ENCODE results near the gene CCSER2. TPM values are rescaled to one million over a fixed set of nuclear protein-coding genes. Genes with fewer than 3 reads are reported as not detected.

CCSER2 gene
- polyA plus RNA-seq, 3 donors = 30.9 to 34.3 (median 31.6) TPM

DNA sequence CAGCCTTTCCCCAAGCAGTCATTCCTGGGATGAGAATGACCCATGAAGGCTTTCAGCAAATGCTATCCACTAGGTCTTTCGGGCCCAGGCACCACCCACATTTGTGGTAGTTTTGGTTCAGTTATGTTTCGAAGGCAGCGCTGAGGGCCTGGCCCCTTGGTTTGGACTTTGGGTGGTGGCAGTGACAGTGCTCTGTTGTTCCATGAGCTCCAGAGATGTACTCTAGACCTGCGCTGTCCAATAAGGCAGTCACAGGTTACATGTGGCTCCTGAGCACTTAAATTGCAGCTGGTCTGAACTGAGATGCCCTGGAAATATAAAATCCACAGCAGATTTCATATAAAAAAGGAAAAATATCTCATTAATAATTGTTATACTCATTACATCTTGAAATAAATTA, 209.6 kb downstream of the CCSER2 start:
- no peak for DNase-seq (ENCODE audit: low read depth in 3 of 3, low spot score in 2 of 3)

DNA sequence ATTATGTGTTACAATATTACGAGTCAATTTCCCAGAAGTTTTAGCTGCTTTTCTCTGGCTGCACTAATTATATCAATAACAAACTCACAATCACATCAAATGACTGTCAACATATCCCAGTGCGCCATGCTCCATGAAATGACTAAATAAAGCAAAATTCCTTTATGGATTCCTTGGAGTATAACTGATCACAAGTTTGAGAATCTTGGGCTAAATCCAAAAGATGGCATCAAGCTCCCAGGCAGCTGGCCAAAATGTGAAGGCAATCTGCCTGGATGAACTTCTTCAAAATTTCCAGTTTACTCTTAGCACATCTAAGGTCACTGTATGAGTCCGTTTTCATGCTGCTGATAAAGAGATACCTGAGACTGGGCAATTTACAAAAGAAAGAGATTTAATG, 210.8 kb downstream of the CCSER2 start:
- no peak for DNase-seq (ENCODE audit: low read depth in 3 of 3, low spot score in 2 of 3)

GRCh38 chr10:84540022-84540616, 211.7 kb downstream of the CCSER2 start:
- no peak for DNase-seq (ENCODE audit: low read depth in 3 of 3, low spot score in 2 of 3)

DNA sequence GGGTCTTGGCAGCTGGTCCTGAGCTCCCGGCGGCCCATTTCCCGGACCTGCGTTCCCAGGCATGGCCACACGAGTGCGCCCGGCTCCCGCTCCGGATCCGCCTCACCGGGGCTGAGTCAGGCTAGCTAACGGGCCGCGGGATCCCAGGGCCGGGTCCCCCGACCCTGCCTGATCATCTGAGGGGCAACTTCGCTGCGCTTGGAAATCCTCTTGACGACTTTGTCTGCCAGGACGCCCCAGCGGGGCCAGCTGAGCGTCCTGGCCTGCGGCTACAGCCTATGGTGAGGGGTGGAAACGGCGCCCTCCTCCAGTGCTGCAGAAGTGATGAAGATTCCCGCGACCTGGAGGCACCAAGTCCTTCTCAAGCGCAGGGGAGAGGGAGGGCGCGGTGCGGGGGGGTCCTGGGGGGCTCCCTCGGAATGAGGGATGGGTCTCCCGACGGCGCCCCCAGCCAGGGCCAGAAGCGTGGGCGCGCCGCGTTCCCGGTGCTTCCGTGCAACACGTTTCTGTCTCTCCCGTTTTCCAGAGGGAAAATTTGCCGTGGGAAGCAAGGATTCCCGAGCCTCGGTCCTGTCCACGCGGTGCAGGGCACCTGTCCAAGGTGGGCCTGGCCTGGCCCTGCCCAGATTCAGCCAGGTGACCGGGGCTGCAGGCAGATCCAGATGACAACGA, 212.4 kb downstream of the CCSER2 start:
- no peak for DNase-seq (ENCODE audit: low read depth in 3 of 3, low spot score in 2 of 3)

DNA sequence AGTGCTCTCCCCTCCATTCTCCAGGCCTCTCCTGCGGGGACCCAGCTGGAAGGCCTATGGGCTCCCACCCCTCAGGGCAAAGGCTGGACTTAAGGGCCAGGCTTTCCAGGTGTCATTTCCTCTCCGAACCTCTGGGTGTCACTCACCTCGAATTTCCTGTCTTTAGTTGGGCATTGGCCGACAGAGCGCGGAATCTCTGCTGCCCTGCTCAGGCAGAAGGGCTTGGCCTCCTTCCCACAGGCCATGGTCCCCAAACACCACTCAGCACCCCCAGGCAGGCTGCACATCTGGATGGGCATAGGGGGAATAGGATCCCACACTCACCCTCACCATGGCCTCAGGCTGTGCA, 212.9 kb downstream of the CCSER2 start:
- DNase-seq (ENCODE audit: low read depth in 3 of 3, low spot score in 2 of 3) = no peak

- DNase-seq (ENCODE audit: low read depth in 3 of 3, low spot score in 2 of 3) = no peak
These were observed 214.4 kb downstream of the CCSER2 start for GRCh38 chr10:84542522-84543490.

- no peak for DNase-seq (ENCODE audit: low read depth in 3 of 3, low spot score in 2 of 3)
These were observed 215.6 kb downstream of the CCSER2 start for GRCh38 chr10:84543948-84544347.

GRCh38 chr10:84545651-84546050, 217.3 kb downstream of the CCSER2 start:
- DNase-seq (ENCODE audit: low read depth in 3 of 3, low spot score in 2 of 3) = no peak

DNA sequence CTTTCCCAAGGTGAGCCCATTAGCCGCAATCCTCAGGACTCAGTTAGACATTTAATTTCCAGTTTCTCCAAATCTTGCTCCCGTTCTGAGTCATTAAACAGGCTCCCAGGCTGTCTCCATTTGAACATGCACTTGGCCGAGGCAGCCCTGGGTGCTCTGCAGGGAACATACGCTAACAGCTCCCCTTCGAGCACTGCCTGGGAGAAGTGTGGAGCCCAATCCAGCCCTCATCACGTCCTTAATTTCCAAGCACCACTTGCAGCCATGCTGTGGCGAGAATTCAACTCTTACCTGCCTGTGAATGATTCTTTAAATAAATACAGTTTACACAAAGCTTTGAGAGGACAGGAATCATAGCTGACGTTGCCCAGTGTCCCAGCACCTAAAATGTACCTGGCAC, 218.2 kb downstream of the CCSER2 start:
- DNase-seq (ENCODE audit: low read depth in 3 of 3, low spot score in 2 of 3) = no peak

DNA sequence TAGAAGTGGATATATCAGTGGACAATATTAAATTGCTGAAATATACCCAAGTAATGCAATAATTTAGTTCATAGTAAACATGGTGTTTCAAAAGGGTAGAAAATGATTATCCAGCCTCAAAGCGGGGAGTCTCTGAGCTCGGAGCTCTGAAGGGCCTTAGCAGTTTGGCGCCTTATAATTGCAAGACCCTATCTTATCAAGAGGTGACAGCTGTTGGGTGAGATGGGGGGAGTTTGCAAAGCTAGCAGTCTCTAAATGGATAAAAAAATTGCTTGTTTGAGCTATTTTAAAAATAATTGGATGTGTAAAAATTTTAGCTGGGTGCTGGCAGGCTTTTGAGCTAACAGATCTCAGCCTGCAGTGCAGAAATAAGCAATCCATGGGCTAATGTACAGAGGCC, 219.2 kb downstream of the CCSER2 start:
- DNase-seq (ENCODE audit: low read depth in 3 of 3, low spot score in 2 of 3) = no peak

DNA sequence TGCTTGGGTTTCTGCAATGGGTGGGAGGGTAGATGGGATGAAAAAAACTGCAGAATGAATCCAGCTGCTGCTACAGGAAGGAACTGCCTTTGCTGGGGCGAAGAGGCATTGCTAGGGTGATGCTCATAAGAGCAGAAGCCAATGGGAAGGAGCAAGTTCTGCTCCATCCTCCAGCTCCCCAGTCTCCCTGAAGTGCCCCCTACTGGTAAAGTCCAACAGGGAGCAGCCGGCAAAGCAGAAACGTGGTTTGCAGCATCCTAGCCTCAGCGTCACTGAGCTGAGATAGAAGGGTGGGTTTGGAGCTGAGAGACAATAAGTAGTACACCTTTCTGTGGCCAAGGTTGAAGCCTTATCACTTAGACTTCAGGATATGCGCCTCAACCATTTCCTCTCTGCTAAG, 220.5 kb downstream of the CCSER2 start:
- DNase-seq (ENCODE audit: low read depth in 3 of 3, low spot score in 2 of 3) = no peak

GRCh38 chr10:84549368-84550165, 221.2 kb downstream of the CCSER2 start:
- DNase-seq (ENCODE audit: low read depth in 3 of 3, low spot score in 2 of 3) = no peak

- DNase-seq (ENCODE audit: low read depth in 3 of 3, low spot score in 2 of 3) = no peak
These were observed 222.5 kb downstream of the CCSER2 start for GRCh38 chr10:84550756-84551436.

DNA sequence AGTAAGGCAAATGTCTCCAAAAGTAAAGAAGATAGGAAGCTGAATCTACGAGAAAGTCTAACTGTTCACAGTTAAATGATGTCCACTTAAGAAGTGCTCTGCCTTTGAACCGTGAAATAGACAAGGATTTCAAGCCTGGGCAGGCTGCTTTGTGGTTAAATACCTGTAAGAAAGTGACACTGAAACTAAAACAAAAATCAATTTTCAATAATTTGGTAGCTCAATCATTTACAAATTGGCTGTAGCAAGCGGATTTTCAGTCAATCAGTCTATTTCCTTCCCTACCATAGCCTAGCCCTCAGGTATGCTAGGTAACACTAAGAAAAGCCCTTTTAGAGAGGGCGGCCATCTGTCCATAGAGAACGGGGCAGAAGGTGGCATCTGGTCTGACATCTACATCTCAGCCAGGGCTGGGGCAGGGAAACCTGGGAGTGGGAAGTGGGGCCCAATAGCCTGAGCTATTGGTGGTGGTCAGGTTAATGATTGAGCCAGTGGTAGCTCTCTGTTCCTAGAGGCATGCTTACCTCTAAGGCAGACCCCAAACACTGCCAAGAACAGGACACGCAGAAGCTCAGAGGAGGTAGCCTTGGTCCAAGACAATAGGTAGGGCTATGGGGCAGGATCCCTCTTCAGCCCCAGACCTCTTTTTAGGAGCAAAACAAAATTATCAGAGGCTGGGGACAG, 223.2 kb downstream of the CCSER2 start:
- DNase-seq (ENCODE audit: low read depth in 3 of 3, low spot score in 2 of 3) = no peak

- no peak for DNase-seq (ENCODE audit: low read depth in 3 of 3, low spot score in 2 of 3)
These were observed 224.1 kb downstream of the CCSER2 start for GRCh38 chr10:84552478-84552877.

- no peak for DNase-seq (ENCODE audit: low read depth in 3 of 3, low spot score in 2 of 3)
These were observed 234.2 kb downstream of the CCSER2 start for GRCh38 chr10:84562592-84562991.

GRCh38 chr10:84563355-84563754, 235.0 kb downstream of the CCSER2 start:
- no peak for DNase-seq (ENCODE audit: low read depth in 3 of 3, low spot score in 2 of 3)

DNA sequence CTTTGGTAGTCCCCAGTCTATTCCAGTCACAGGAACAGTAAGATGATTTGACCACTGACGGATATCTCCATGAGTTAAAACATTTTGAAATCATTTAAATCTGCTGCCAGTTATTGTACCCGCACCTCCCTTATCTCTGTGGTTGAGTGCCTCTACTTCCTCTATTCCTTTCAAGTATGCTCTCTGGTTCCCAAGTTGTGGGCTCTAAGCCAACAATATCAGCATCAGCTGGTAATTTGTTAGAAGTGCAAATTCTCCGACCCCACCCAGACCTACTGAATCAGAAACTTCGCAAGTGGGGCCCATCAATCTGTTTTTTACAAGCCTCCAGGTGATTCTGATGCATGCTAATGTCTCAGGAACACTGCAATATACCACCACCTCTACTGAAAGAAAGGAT, 235.5 kb downstream of the CCSER2 start:
- DNase-seq (ENCODE audit: low read depth in 3 of 3, low spot score in 2 of 3) = no peak

DNA sequence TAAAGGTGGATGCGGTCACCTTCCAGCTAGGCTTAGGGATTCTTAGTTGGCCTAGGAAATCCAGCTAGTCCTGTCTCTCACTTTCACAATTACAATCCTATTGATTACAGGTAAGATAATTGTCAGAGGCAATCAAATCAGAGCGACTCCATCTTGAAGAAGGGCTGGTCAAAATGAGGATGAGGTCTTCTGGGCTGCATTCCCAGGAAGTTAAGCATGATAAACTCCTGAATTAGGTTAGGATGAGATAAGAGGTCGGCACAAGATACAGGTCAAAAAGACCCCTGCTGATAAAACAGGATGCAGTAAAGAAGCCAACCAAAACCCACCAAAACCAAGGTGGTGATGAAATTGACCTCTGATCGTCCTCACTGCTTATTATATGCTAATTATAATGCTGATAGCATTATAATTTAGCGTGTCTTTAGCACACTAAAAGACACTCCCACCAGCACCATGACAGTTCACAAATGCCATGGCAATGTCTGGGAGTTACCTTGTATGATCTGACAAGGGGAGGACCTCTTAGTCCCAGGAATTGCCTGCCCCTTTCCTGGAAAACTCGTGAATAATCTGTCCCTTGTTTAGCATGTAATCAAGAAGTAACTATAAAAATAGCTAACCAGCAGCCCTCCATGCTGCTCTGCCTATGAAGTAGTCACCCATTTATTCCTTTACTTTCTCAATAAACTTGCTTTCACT, 237.6 kb downstream of the CCSER2 start:
- DNase-seq (ENCODE audit: low read depth in 3 of 3, low spot score in 2 of 3) = no peak
